GM19467 (cell line): Measurements from ENCODE around the gene COL11A2.

Experiments used
- ATAC-seq: cut with Tn5 transposase; IDR thresholded peaks from one replicate; pipeline ENCODE4 v1.9.1; 2021; ENCODE audit warnings: mild to moderate bottlenecking, moderate library complexity; ENCODE audit not compliant: unreplicated experiment

The COL11A2 gene

GRCh38 chr6:33193619-33194018, 1.4 kb upstream of the COL11A2 start:
- ATAC-seq, result no peak

GRCh38 chr6:33192671-33193602, 670 bp upstream of the COL11A2 start:
- ATAC-seq, result no peak

GRCh38 chr6:33191383-33192104, 723 bp downstream of the COL11A2 start:
- no peak for ATAC-seq

GRCh38 chr6:33190504-33191107, 1.7 kb downstream of the COL11A2 start:
- no peak for ATAC-seq

- ATAC-seq, result no peak
Measured at GRCh38 chr6:33189625-33190448, 2.4 kb downstream of the COL11A2 start.

GRCh38 chr6:33189164-33189563, 3.1 kb downstream of the COL11A2 start:
- no peak for ATAC-seq

GRCh38 chr6:33187809-33188208, 4.5 kb downstream of the COL11A2 start:
- no peak for ATAC-seq

GRCh38 chr6:33185654-33186187, 6.5 kb downstream of the COL11A2 start:
- ATAC-seq, result no peak

GRCh38 chr6:33185190-33185589, 7.1 kb downstream of the COL11A2 start:
- ATAC-seq, result no peak

GRCh38 chr6:33183071-33183683, 9.1 kb downstream of the COL11A2 start:
- ATAC-seq, result no peak

- no peak for ATAC-seq
Measured at GRCh38 chr6:33181141-33181540, 11.1 kb downstream of the COL11A2 start.

- no peak for ATAC-seq
Measured at GRCh38 chr6:33178755-33179475, 13.4 kb downstream of the COL11A2 start.

- ATAC-seq, result no peak
Measured at GRCh38 chr6:33177552-33178446, 14.5 kb downstream of the COL11A2 start.

GRCh38 chr6:33176906-33177305, 15.4 kb downstream of the COL11A2 start:
- no peak for ATAC-seq

- no peak for ATAC-seq
Measured at GRCh38 chr6:33175436-33176069, 16.7 kb downstream of the COL11A2 start.

GRCh38 chr6:33174784-33175183, 17.5 kb downstream of the COL11A2 start:
- ATAC-seq, result no peak

- ATAC-seq, result no peak
Measured at GRCh38 chr6:33173535-33174180, 18.6 kb downstream of the COL11A2 start.
